Measurements from ENCODE around the gene DLEC1.

DLEC1 gene

DNA sequence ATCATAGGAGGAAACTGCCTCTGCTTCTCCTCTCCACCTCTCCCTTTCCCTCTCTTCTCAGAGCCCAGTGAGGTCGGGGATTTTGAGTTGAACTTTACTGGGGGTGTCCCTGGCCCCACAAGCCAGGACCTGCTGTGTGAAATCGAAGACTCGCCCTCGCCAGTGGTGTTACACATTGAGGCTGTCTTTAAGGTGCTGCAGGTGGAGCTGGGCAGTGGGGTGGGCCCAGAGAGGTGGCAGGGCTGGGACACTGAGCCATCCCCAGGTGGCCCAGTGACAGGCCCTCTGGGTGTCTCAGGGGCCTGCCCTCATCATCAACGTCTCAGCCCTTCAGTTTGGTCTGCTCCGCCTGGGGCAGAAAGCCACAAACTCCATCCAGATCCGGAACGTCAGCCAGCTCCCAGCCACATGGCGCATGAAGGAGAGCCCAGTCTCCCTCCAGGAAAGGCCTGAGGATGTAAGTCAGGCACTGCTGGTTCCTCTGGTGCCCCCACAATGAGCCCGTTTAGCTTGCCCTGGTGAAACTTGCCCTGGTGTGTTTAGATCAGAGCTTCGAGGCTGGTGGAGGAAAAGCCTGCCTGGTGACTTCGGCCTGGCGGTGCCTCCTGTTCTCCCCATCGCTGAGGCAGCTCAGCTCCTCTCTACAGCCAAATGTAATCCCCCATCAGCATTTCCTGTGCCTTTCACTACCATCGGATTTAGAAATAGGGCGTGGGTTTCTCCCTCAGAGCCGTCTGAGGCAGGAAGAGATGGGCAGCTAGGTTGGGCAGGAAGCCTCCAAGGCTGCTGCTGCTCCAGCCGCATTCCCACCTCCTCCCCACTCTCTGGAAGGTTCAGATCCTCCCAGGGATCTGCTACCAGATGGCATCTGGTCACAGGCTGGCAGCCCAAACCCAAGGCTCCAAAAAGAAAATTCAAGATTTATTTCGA, 58.7 kb downstream of the DLEC1 start:
- DNase-seq (ENCODE audit: extremely low spot score): no peak
- TF ChIP-seq, protein P1, sequence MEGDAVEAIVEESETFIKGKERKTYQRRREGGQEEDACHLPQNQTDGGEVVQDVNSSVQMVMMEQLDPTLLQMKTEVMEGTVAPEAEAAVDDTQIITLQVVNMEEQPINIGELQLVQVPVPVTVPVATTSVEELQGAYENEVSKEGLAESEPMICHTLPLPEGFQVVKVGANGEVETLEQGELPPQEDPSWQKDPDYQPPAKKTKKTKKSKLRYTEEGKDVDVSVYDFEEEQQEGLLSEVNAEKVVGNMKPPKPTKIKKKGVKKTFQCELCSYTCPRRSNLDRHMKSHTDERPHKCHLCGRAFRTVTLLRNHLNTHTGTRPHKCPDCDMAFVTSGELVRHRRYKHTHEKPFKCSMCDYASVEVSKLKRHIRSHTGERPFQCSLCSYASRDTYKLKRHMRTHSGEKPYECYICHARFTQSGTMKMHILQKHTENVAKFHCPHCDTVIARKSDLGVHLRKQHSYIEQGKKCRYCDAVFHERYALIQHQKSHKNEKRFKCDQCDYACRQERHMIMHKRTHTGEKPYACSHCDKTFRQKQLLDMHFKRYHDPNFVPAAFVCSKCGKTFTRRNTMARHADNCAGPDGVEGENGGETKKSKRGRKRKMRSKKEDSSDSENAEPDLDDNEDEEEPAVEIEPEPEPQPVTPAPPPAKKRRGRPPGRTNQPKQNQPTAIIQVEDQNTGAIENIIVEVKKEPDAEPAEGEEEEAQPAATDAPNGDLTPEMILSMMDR (IDR thresholded peaks at IDR 0.05; ENCODE audit: control extremely low read depth, extremely low read depth, low read depth, missing control alignments): no peak
- ChIA-PET CTCF (interaction anchor here (1.0 to 1.2 kb wide), 2 partner anchors 11 to 13 kb away, joined by 3 read pairs; no protein-coding TSS in a partner anchor), POLR2A (no interaction called here)

DNA sequence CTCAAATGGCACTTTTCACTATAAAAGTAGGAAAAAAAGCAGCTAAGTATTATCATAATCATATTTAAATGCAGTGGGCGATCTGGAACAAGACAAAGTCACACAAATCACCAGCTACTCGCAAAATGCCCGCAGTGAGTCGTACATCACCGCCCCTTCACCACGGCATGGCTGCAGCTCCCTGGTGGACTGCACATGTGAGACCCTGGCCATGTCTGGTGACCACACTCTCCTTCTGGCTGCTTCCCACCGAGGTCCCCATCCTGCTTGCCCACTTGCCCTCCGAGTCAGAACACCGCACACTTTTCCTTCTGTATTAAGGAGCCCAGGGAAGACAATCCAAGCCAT, 59.3 kb downstream of the DLEC1 start:
- TF ChIP-seq, protein P1 (IDR thresholded peaks at IDR 0.05; ENCODE audit: control extremely low read depth, extremely low read depth, low read depth, missing control alignments): no peak
- CTCF ChIA-PET: interaction anchor here (1.0 to 1.2 kb wide), 2 partner anchors 10 to 13 kb away, joined by 3 read pairs; no protein-coding TSS in a partner anchor

DNA sequence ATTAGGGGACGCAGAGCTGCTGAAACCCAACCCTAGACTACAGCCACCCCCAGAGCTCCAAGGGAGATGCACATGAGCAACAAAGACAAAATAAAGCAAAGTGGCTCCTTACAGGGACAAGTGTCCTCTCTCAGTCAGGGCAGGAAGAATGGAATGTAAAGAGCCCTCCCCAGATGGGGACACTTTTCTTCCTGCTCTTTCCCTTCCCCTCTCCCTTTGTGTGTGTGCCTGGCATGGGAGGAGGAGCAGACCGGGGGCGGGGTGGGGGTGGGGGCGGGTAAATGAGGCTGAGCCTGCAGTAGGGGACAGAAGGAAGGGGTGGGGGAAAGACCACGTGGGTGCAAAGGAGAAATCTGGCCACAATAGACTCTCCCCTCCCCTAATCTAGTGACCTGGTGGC, 60.5 kb downstream of the DLEC1 start:
- ChIA-PET POLR2A (no interaction called here), CTCF (interaction anchor here (0.6 to 0.9 kb wide), 2 partner anchors 8 to 18 kb away, joined by 3 read pairs; no protein-coding TSS in a partner anchor)
- no peak for DNase-seq (ENCODE audit: extremely low spot score)
- TF ChIP-seq, protein P1 (IDR thresholded peaks at IDR 0.05; ENCODE audit: control extremely low read depth, extremely low read depth, low read depth, missing control alignments): no peak

More for the DNA sequence above, 59.3 kb downstream of the DLEC1 start:
- DNase-seq (ENCODE audit: extremely low spot score): no peak
- POLR2A ChIA-PET: no interaction called here

DNA sequence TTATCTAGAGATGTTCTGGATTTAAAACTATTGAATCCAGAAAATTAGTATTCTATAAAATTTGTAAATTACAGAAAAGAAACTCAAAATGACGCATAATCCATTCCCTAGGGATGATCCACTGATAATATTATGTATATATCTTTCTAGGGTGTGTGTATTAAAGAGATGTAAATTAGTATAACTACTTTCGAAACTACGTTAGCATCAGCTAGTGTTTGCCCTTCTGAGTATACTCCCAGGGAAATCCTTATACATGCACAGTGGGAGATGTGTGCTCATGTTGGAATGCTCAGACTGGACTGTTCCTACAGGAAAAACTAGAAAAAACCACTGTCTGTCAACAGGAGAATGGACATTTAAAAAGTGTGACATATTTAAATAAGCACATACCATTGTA, 61.5 kb downstream of the DLEC1 start:
- no peak for DNase-seq (ENCODE audit: extremely low spot score)
- CTCF ChIA-PET: interaction anchor here (0.9 kb wide), 1 partner anchor 17 kb away, joined by 3 read pairs; no protein-coding TSS in a partner anchor
- TF ChIP-seq, protein P1 (IDR thresholded peaks at IDR 0.05; ENCODE audit: control extremely low read depth, extremely low read depth, low read depth, missing control alignments): no peak
- POLR2A ChIA-PET: no interaction called here

DNA sequence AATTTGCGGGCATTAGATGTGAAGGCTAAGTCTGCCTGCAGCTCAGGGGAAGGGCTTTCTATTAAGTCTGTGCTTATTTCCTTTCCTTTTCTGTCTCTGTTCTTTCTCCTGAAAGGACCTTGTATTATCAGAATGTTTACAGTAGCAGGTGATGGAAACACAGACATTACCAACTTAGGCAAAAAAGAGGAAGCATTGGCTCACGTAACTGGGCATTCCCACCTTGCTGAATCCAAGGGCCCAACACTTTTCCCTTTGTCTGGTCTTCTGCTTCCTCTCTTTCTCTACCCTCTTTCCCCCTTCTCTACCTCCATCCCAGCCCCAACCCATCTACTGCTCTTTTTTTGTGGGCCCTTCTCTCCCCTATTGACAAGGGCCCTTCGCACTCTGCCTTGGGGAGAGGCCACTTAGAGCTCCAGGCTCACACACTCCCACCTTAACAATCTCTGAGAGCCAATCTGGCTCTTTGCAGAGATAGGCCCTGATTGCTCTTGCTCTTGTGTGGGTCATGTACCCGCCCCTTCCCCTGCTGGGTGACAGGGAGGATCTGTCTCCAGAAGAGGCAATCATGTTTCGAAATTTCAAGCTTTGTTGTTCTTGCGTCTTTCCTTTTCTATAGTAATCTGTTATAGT, 62.9 kb downstream of the DLEC1 start:
- ChIA-PET POLR2A (no interaction called here), CTCF (interaction anchor here (2.0 to 2.4 kb wide), 2 partner anchors 16 to 378 kb away, joined by 4 to 13 read pairs; no protein-coding TSS in a partner anchor)
- DNase-seq (ENCODE audit: extremely low spot score): no peak
- TF ChIP-seq, protein P1 (IDR thresholded peaks at IDR 0.05; ENCODE audit: control extremely low read depth, extremely low read depth, low read depth, missing control alignments): no peak

DNA sequence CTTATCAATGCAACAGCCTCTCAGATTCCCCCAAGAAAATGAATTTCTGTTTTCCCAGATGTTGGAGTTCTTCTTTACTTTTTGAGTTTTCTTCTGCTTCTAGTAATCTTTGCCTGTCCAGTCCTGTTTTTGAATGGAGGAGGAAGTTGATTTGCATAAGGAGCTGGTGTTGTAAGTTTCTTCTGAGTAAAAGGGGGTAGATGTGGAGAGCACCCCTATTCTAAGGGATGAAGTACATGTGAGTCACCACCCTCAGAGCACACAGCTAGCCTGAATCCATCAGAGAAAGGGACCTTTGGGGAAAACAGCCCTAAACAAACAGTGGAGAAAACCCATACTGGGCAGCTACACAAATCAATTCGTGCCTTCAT, 63.4 kb downstream of the DLEC1 start:
- ChIA-PET CTCF (interaction anchor here (1.4 to 2.4 kb wide), 3 partner anchors 16 to 378 kb away, joined by 3 to 13 read pairs (median 4); partner anchors contain the start of gene XYLB), POLR2A (no interaction called here)
- DNase-seq (ENCODE audit: extremely low spot score): no peak
- TF ChIP-seq, protein P1 (IDR thresholded peaks at IDR 0.05; ENCODE audit: control extremely low read depth, extremely low read depth, low read depth, missing control alignments): no peak

All from GM10248 (cell line).